Activated naive CD4-positive, alpha-beta T cell treated with anti-CD3 and anti-CD28 coated beads, Interleukin-2, amount 10 ng/mL, durations not matched to agents 7 days and 5 days (primary cell): ENCODE results near the gene SEMG1.
A peak's percentile ranks its signal among the peaks of the same experiment; 100 is the strongest.

ENCODE experiments used
- CTCF ChIA-PET: fragments of 350-600 bp; sonication (Branson Sonifier 250); formaldehyde crosslinking; loops from one replicate; lab custom pipeline; 2021; ENCODE audit warnings: antibody characterized with exemption; lab: Charles Lee
- DNase-seq: peaks from one replicate; pipeline ENCODE4 v3.0.0-alpha.2; 2020
- H3K27ac Mint-ChIP-seq: one replicate; pipeline ENCODE4 v1.8.0; 2021; ENCODE audit warnings: mild to moderate bottlenecking, moderate library complexity, mixed read lengths
- H3K27me3 Mint-ChIP-seq: one replicate; pipeline ENCODE4 v1.8.0; 2021; ENCODE audit warnings: mild to moderate bottlenecking, mixed read lengths
- H3K36me3 Mint-ChIP-seq: one replicate; pipeline ENCODE4 v1.8.0; 2021; ENCODE audit warnings: mixed read lengths
- H3K4me1 Mint-ChIP-seq: one replicate; pipeline ENCODE4 v1.8.0; 2021; ENCODE audit warnings: mixed read lengths
- H3K4me3 Mint-ChIP-seq: one replicate; pipeline ENCODE4 v1.8.0; 2021; ENCODE audit warnings: mild to moderate bottlenecking, moderate library complexity, mixed read lengths
- H3K9me3 Mint-ChIP-seq: one replicate; pipeline ENCODE4 v1.8.0; 2021; ENCODE audit warnings: mixed read lengths

SEMG1 gene

GRCh38 chr20:45193331-45193730 is 13.5 kb upstream of the SEMG1 start:
- H3K27ac Mint-ChIP-seq, result no peak overlapping the region
- peaks cover 22% of the 10 kb centered on the region for H3K27me3 Mint-ChIP-seq
- H3K36me3 Mint-ChIP-seq, result no peaks in the 10 kb centered on the region
- no peaks in the 10 kb centered on the region for H3K4me1 Mint-ChIP-seq
- CTCF ChIA-PET, result no interaction called here
- DNase-seq, result no peak
- no peak overlapping the region for H3K4me3 Mint-ChIP-seq
- no peaks in the 10 kb centered on the region for H3K9me3 Mint-ChIP-seq

DNA sequence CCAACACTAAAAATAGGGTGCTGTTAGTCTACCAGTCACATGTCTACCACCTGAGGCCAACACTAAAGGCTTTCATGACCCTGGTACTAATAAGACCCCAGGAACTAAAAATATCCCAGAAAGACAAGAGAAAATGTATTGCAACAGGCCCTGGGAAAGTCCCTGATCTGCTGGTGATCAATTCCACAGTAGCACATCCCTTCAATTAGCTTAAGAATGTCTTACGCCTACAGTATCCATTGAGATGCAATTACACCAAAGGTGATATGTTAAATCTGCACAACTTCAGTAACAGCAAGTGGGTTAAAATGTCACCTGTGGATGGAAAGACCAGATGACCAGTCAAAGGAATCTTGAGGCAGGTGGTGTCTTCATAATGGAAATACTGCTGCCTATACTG is 3.1 kb downstream of the SEMG1 start:
- no peak overlapping the region for H3K27ac Mint-ChIP-seq
- no peaks in the 10 kb centered on the region for H3K9me3 Mint-ChIP-seq
- DNase-seq, result no peak
- H3K4me1 Mint-ChIP-seq, result no peaks in the 10 kb centered on the region
- H3K27me3 Mint-ChIP-seq, result peaks cover 21% of the 10 kb centered on the region
- CTCF ChIA-PET, result no interaction called here
- no peak overlapping the region for H3K4me3 Mint-ChIP-seq
- no peaks in the 10 kb centered on the region for H3K36me3 Mint-ChIP-seq

DNA sequence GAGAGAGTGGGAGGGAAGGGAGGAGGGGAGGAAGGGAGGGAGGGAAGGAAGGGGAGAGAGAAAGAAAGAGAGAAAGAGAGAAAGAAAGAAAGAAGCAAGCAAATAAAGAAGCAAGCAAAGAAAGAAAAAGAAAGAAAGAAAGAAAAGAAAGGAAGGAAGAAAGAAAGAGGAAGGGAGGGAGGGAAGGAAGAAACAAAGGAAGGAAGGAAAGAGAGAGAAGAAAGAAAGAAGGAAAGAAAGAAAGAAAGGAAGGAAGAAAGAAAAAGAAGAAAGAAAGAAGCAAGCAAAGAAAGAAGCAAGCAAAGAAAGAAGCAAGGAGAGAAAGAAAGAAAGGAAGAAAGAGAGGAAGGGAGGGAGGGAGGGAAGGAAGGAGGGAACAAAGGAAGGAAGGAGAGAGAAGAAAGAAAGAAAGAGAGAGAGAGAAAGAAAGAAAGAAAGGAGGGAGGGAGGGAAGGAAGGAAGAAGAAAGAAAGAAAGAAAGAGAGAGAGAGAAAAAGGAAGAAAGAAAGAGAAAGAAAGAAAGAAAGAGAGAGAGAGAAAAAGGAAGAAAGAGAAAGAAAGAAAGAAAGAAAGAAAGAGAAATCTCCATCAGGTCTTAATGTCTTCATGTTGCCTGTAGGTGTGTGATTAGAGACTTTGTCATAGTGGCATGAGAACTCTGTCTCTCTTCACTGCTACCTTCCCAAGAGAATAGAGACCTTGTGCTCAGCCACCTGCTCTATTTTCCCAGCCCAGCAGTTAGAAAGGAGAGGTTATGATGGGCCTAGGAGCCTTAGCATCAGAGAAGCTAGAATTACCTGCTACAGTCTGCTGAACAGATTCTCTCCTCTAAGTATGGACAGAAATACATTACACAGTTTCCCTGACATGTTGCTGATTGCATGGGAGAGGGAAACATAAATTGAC is 5.0 kb downstream of the SEMG1 start:
- Mint-ChIP-seq H3K36me3 (no peaks in the 10 kb centered on the region), H3K9me3 (no peaks in the 10 kb centered on the region), H3K27ac (no peak overlapping the region), H3K4me1 (no peaks in the 10 kb centered on the region), H3K27me3 (peaks cover 18% of the 10 kb centered on the region), H3K4me3 (no peak overlapping the region)
- DNase-seq, result no peak
- CTCF ChIA-PET, result no interaction called here

- H3K4me3 Mint-ChIP-seq, result no peak overlapping the region
- H3K27me3 Mint-ChIP-seq, result peaks cover 16% of the 10 kb centered on the region
- no peaks in the 10 kb centered on the region for H3K36me3 Mint-ChIP-seq
- no peak for DNase-seq
- H3K4me1 Mint-ChIP-seq, result no peaks in the 10 kb centered on the region
- CTCF ChIA-PET, result no interaction called here
- no peak overlapping the region for H3K27ac Mint-ChIP-seq
- H3K9me3 Mint-ChIP-seq, result no peaks in the 10 kb centered on the region
Observed at GRCh38 chr20:45212836-45213235, 6.0 kb downstream of the SEMG1 start.

DNA sequence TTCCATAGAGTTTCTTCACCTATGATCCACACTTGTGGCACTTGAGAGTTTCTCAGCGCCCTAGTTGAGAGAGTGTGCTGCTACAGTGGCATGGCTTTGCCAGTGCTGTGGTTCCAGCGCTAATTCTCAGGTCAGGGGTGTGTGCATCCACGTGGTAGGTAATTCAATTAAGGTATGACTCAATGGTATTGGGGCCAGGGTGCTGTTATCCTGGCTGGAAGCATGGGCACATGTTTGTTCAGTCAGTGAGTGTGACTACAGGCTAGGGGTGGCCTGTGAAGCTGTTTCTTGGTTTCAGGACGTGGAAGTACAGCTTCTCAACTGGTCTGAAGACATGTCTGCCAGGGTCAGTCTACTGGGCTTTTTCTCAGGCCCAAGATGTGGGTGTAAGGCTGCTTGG is 11.3 kb downstream of the SEMG1 start:
- CTCF ChIA-PET, result interaction anchor here (0.6 kb wide), 1 partner anchor 26 kb away, joined by 3 read pairs; no protein-coding TSS in a partner anchor
- H3K9me3 Mint-ChIP-seq, result no peaks in the 10 kb centered on the region
- H3K36me3 Mint-ChIP-seq, result no peaks in the 10 kb centered on the region
- no peak overlapping the region for H3K27ac Mint-ChIP-seq
- no peak overlapping the region for H3K4me3 Mint-ChIP-seq
- no peaks in the 10 kb centered on the region for H3K4me1 Mint-ChIP-seq
- peaks cover 20% of the 10 kb centered on the region for H3K27me3 Mint-ChIP-seq
- DNase-seq, result no peak

GRCh38 chr20:45218636-45219035 is 11.8 kb downstream of the SEMG1 start:
- Mint-ChIP-seq H3K27me3 (peaks cover 21% of the 10 kb centered on the region), H3K4me1 (no peaks in the 10 kb centered on the region), H3K27ac (no peak overlapping the region), H3K9me3 (no peaks in the 10 kb centered on the region), H3K4me3 (no peak overlapping the region), H3K36me3 (no peaks in the 10 kb centered on the region)
- DNase-seq, result no peak
- CTCF ChIA-PET, result no interaction called here

- Mint-ChIP-seq H3K4me1 (no peaks in the 10 kb centered on the region), H3K4me3 (no peak within 1 kb of the TSS), H3K9me3 (no peaks in the 10 kb centered on the region), H3K27me3 (peaks cover 40% of the 10 kb centered on the region), H3K27ac (no peak within 1 kb of the TSS), H3K36me3 (no peaks in the 10 kb centered on the region)
- CTCF ChIA-PET, result interaction anchor here (1.0 kb wide), 1 partner anchor 9 kb away, joined by 3 read pairs; no protein-coding TSS in a partner anchor
- no peak for DNase-seq
Observed at GRCh38 chr20:45221076-45221475, 14.2 kb downstream of the SEMG1 start, which contains the start of gene SEMG2. Gene SEMG2, plus strand, starts transcription at chr20:45221373. Its CDS starts 17 bp downstream, at chr20:45221390.

GRCh38 chr20:45223136-45223535 is 16.3 kb downstream of the SEMG1 start:
- peaks cover 42% of the 10 kb centered on the region for H3K27me3 Mint-ChIP-seq
- no peak overlapping the region for H3K27ac Mint-ChIP-seq
- H3K4me3 Mint-ChIP-seq, result no peak overlapping the region
- no peaks in the 10 kb centered on the region for H3K4me1 Mint-ChIP-seq
- DNase-seq, result no peak
- no peaks in the 10 kb centered on the region for H3K9me3 Mint-ChIP-seq
- CTCF ChIA-PET, result no interaction called here
- no peaks in the 10 kb centered on the region for H3K36me3 Mint-ChIP-seq

DNA sequence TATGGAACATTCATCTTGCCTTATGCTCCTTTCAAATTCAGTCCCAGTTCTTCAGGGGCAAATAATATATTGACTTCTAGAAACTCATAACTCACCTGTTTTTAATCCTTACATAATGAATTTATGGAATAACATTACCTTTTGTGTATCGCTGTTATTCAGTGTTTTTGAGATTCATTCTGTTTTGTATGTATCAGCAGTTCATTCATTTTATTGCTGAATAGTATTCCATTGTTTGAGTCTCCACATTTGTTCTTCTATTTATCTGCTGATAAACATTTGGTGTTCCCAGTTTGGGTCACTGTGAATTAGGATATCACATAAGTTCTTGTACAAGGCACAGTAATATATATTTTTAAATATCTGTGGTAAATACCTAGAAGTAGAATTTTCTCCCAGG is 19.5 kb downstream of the SEMG1 start:
- Mint-ChIP-seq H3K9me3 (no peaks in the 10 kb centered on the region), H3K27ac (no peak overlapping the region), H3K4me3 (no peak overlapping the region), H3K36me3 (no peaks in the 10 kb centered on the region), H3K4me1 (no peaks in the 10 kb centered on the region), H3K27me3 (peaks cover 44% of the 10 kb centered on the region)
- no peak for DNase-seq
- CTCF ChIA-PET, result no interaction called here

DNA sequence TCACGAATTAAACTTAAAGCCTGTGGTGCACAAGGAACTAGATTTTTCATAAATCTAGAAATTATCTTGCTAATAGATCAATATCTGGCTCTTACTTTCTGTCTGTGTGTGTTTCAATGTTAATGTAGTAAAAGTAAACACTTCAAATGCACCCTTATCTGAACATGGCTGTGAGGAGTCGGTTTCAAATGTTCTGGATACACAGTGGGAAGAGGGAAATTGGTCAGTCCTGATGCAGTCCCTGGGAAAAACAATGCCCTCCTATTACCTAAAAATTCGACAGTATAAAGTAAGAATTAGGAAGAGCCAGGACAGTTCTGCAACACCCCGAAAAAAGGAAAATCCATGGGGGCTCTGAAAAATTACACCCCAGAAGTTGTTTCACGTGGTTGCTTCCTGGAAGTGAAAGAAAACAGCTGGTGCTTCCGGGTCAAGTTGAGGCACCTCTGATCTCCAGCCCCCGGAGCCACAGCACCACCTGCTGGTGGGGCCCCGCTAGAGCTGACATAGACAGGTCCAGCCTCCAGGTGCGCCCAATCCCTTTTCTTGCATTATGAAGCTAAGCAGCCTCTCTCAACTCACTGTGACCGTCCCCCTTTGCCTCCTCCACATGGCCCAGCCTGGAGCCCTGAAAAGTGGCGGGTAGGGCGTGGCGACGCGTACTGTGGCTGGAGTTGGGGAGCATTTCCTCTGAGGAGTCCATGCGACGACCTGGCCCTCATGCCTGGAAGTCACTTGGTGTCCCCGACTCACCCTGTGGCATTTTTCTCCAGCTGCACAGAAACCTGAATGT is 22.6 kb downstream of the SEMG1 start:
- Mint-ChIP-seq H3K27me3 (peaks cover 40% of the 10 kb centered on the region), H3K4me1 (no peaks in the 10 kb centered on the region), H3K27ac (no peak overlapping the region), H3K4me3 (no peak overlapping the region), H3K9me3 (peaks cover 1% of the 10 kb centered on the region), H3K36me3 (no peaks in the 10 kb centered on the region)
- DNase-seq, result peak; percentile 65
- CTCF ChIA-PET, result interaction anchor here (0.5 to 1.1 kb wide), 5 partner anchors 8 to 218 kb away, joined by 3 read pairs; partner anchors contain the start of gene SEMG2

DNA sequence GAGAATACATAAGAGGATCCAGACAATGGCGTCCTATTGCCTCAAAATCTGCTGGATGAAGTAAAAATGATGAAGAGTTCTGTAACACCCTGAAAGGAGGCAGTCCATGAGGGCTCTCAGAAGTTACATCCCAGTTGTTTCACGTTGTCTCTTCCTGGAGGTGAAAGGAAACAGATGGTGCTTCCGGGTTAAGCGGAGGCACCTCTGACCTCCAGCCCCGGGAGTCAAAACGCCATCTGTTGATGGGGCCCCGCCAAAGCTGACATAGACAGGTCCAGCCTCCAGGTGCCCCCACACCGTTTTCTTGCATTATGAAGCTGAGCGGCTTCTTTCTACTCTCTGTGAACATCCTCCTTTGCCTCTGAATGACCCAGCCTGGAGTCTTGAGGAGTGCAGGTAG is 23.8 kb downstream of the SEMG1 start:
- no peak for DNase-seq
- Mint-ChIP-seq H3K27ac (no peak overlapping the region), H3K27me3 (peaks cover 36% of the 10 kb centered on the region), H3K36me3 (no peaks in the 10 kb centered on the region), H3K4me1 (no peaks in the 10 kb centered on the region), H3K4me3 (no peak overlapping the region), H3K9me3 (peaks cover 2% of the 10 kb centered on the region)
- CTCF ChIA-PET, result no interaction called here

- Mint-ChIP-seq H3K4me3 (no peak overlapping the region), H3K27me3 (peaks cover 27% of the 10 kb centered on the region), H3K36me3 (no peaks in the 10 kb centered on the region), H3K27ac (no peak overlapping the region), H3K9me3 (peaks cover 2% of the 10 kb centered on the region), H3K4me1 (no peaks in the 10 kb centered on the region)
- DNase-seq, result no peak
- CTCF ChIA-PET, result interaction anchor here (1.2 kb wide), 2 partner anchors 55 to 58 kb away, joined by 3 to 5 read pairs; no protein-coding TSS in a partner anchor
Observed at GRCh38 chr20:45235995-45236394, 29.2 kb downstream of the SEMG1 start.

- H3K4me3 Mint-ChIP-seq, result no peak overlapping the region
- H3K9me3 Mint-ChIP-seq, result peaks cover 2% of the 10 kb centered on the region
- no peak for DNase-seq
- no peaks in the 10 kb centered on the region for H3K36me3 Mint-ChIP-seq
- peaks cover 23% of the 10 kb centered on the region for H3K27me3 Mint-ChIP-seq
- CTCF ChIA-PET, result interaction anchor here (0.6 kb wide), 1 partner anchor 216 kb away, joined by 3 read pairs; no protein-coding TSS in a partner anchor
- H3K27ac Mint-ChIP-seq, result no peak overlapping the region
- H3K4me1 Mint-ChIP-seq, result no peaks in the 10 kb centered on the region
Observed at GRCh38 chr20:45238139-45238538, 31.3 kb downstream of the SEMG1 start.

DNA sequence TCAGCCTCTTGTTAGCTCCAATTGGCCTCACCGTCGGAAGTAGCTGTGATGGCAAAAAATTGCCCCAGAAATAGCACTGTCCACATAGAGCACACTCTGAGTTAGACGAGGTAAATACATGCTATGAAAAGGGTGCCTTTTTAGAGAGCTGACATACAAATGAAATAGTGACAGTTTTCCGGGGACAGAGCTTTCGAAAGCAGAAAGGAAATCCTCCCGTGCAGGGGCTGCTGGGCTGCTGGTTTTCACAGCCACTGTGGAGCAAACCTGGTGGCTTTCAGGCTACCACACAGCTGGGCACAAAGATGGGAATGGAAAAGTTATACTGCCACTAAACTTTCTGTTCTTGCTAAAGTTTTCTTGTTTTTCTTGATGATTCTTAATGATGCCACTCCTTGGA is 39.3 kb downstream of the SEMG1 start:
- Mint-ChIP-seq H3K4me3 (no peak overlapping the region), H3K36me3 (no peaks in the 10 kb centered on the region), H3K4me1 (no peaks in the 10 kb centered on the region), H3K9me3 (no peaks in the 10 kb centered on the region), H3K27me3 (peaks cover 25% of the 10 kb centered on the region), H3K27ac (no peak overlapping the region)
- no peak for DNase-seq
- CTCF ChIA-PET, result interaction anchor here (1.8 kb wide), 1 partner anchor 48 kb away, joined by 4 read pairs; no protein-coding TSS in a partner anchor
